Measurements from ENCODE around the gene IKZF2.

The IKZF2 gene

DNA sequence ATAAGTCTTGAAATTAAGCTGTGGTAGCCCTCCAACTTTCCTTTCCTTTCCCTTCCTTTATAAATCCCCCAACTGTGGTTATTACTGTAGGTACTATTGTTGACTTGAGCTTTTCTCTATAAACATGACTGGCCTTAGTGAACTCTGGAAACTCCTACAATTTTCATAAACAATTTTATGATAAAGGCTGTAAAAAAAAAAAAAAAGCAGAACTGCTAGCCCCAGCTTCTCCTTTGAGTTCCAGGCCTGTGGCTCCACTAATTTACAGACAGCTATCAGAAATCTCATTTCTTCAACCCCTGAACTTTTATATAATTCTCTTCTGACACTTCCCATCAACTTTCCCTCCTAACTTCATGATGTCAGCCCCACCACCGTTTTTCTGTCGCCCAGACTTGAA, 174.3 kb downstream of the IKZF2 start:
- Histone ChIP-seq H3K4me3 (ENCODE audit: low read length) (no peak overlapping the region), H3K9ac (ENCODE audit: low read length) (no peak overlapping the region), H3K9me2 (replicated peaks; ENCODE audit: insufficient read depth, low read length) (no peaks in the 10 kb centered on the region), H3K36me3 (replicated peaks; ENCODE audit: insufficient read depth, low read length) (no peaks in the 10 kb centered on the region), H3K27ac (ENCODE audit: low read length) (no peak overlapping the region), H3K27me3 (replicated peaks; ENCODE audit: insufficient read depth, low read length) (no peaks in the 10 kb centered on the region), H2AFZ (ENCODE audit: low read length) (no peak overlapping the region), H3K79me2 (ENCODE audit: low read length) (no peaks in the 10 kb centered on the region), H3K4me1 (ENCODE audit: low read length) (no peaks in the 10 kb centered on the region), H3K4me2 (ENCODE audit: low read depth, low read length) (no peak overlapping the region), H3F3A (ENCODE audit: insufficient read depth, low read length) (no peaks in the 10 kb centered on the region), H4K20me1 (ENCODE audit: insufficient read depth, low read length) (no peaks in the 10 kb centered on the region), H3K9me3 (replicated peaks; ENCODE audit: insufficient read depth, low read length) (no peaks in the 10 kb centered on the region)
- TF ChIP-seq EZH2phosphoT487 (IDR thresholded peaks at IDR 0.05; ENCODE audit: low read length) (no peak), CTCF (IDR thresholded peaks at IDR 0.05; ENCODE audit: low read length) (no peak), EZH2 (optimal IDR thresholded peaks at IDR 0.05; ENCODE audit: low read depth, low read length) (no peak)
- no peak for DNase-seq

GRCh38 chr2:212975333-212975732, 176.1 kb downstream of the IKZF2 start:
- no peaks in the 10 kb centered on the region for H3K79me2 ChIP-seq (ENCODE audit: low read length)
- H3K9me2 ChIP-seq (replicated peaks; ENCODE audit: insufficient read depth, low read length), result no peaks in the 10 kb centered on the region
- DNase-seq, result no peak
- no peaks in the 10 kb centered on the region for H3K36me3 ChIP-seq (replicated peaks; ENCODE audit: insufficient read depth, low read length)
- H4K20me1 ChIP-seq (ENCODE audit: insufficient read depth, low read length), result no peaks in the 10 kb centered on the region
- H2AFZ ChIP-seq (ENCODE audit: low read length), result no peak overlapping the region
- H3K27me3 ChIP-seq (replicated peaks; ENCODE audit: insufficient read depth, low read length), result no peaks in the 10 kb centered on the region
- TF ChIP-seq CTCF (IDR thresholded peaks at IDR 0.05; ENCODE audit: low read length), result no peak
- TF ChIP-seq EZH2phosphoT487 (IDR thresholded peaks at IDR 0.05; ENCODE audit: low read length), result no peak
- no peak for TF ChIP-seq EZH2 (optimal IDR thresholded peaks at IDR 0.05; ENCODE audit: low read depth, low read length)
- H3F3A ChIP-seq (ENCODE audit: insufficient read depth, low read length), result no peaks in the 10 kb centered on the region
- no peak overlapping the region for H3K27ac ChIP-seq (ENCODE audit: low read length)
- no peak overlapping the region for H3K4me3 ChIP-seq (ENCODE audit: low read length)
- no peaks in the 10 kb centered on the region for H3K4me1 ChIP-seq (ENCODE audit: low read length)
- H3K9me3 ChIP-seq (replicated peaks; ENCODE audit: insufficient read depth, low read length), result no peaks in the 10 kb centered on the region
- no peak overlapping the region for H3K4me2 ChIP-seq (ENCODE audit: low read depth, low read length)
- H3K9ac ChIP-seq (ENCODE audit: low read length), result no peak overlapping the region

DNA sequence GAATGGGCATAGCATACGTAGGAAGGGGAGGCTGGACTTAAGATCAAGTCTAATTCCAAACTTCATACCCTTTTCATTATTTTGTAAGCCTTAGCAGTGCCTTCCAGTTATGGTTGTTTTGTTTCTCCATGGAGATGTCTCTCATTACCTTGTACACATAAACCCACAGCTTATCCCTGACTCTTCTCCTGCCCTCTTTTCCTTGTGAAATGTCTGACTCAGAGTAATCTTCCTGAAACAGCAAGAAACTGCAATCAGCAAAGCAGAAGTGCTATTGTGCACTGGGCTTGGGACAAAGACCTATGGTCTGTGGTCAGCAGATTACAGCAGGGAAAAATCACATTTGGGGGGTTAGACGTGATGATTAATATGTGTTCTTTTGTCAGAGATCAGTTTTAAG, 176.7 kb downstream of the IKZF2 start:
- DNase-seq, result no peak
- Histone ChIP-seq H3K36me3 (replicated peaks; ENCODE audit: insufficient read depth, low read length) (no peaks in the 10 kb centered on the region), H3K27ac (ENCODE audit: low read length) (no peak overlapping the region), H4K20me1 (ENCODE audit: insufficient read depth, low read length) (no peaks in the 10 kb centered on the region), H3K27me3 (replicated peaks; ENCODE audit: insufficient read depth, low read length) (no peaks in the 10 kb centered on the region), H2AFZ (ENCODE audit: low read length) (no peak overlapping the region), H3K4me3 (ENCODE audit: low read length) (no peak overlapping the region), H3K9me3 (replicated peaks; ENCODE audit: insufficient read depth, low read length) (no peaks in the 10 kb centered on the region), H3K4me1 (ENCODE audit: low read length) (no peaks in the 10 kb centered on the region), H3K9ac (ENCODE audit: low read length) (no peak overlapping the region), H3K9me2 (replicated peaks; ENCODE audit: insufficient read depth, low read length) (no peaks in the 10 kb centered on the region), H3F3A (ENCODE audit: insufficient read depth, low read length) (no peaks in the 10 kb centered on the region), H3K4me2 (ENCODE audit: low read depth, low read length) (no peak overlapping the region), H3K79me2 (ENCODE audit: low read length) (no peaks in the 10 kb centered on the region)
- TF ChIP-seq EZH2phosphoT487 (IDR thresholded peaks at IDR 0.05; ENCODE audit: low read length) (no peak), EZH2 (optimal IDR thresholded peaks at IDR 0.05; ENCODE audit: low read depth, low read length) (no peak), CTCF (IDR thresholded peaks at IDR 0.05; ENCODE audit: low read length) (no peak)

All from MM.1S (cell line).